GM12872 (cell line): ENCODE results near the gene RBM28.
A peak's percentile ranks its signal among the peaks of the same experiment; 100 is the strongest.

Experiments used
- TF ChIP-seq, protein P1 (sequence below): IDR thresholded peaks from 3 replicates; pipeline ENCODE4 v1.5.1; 2011; ENCODE audit warnings: low read depth, mild to moderate bottlenecking, low read length, moderate library complexity; ENCODE audit not compliant: insufficient read depth

Gene RBM28

GRCh38 chr7:128388145-128388485, 44.4 kb upstream of the RBM28 start:
- TF ChIP-seq, protein P1, sequence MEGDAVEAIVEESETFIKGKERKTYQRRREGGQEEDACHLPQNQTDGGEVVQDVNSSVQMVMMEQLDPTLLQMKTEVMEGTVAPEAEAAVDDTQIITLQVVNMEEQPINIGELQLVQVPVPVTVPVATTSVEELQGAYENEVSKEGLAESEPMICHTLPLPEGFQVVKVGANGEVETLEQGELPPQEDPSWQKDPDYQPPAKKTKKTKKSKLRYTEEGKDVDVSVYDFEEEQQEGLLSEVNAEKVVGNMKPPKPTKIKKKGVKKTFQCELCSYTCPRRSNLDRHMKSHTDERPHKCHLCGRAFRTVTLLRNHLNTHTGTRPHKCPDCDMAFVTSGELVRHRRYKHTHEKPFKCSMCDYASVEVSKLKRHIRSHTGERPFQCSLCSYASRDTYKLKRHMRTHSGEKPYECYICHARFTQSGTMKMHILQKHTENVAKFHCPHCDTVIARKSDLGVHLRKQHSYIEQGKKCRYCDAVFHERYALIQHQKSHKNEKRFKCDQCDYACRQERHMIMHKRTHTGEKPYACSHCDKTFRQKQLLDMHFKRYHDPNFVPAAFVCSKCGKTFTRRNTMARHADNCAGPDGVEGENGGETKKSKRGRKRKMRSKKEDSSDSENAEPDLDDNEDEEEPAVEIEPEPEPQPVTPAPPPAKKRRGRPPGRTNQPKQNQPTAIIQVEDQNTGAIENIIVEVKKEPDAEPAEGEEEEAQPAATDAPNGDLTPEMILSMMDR: no peak

- TF ChIP-seq, protein P1: peak; percentile 94
Measured at GRCh38 chr7:128387216-128388144, 43.8 kb upstream of the RBM28 start.

DNA sequence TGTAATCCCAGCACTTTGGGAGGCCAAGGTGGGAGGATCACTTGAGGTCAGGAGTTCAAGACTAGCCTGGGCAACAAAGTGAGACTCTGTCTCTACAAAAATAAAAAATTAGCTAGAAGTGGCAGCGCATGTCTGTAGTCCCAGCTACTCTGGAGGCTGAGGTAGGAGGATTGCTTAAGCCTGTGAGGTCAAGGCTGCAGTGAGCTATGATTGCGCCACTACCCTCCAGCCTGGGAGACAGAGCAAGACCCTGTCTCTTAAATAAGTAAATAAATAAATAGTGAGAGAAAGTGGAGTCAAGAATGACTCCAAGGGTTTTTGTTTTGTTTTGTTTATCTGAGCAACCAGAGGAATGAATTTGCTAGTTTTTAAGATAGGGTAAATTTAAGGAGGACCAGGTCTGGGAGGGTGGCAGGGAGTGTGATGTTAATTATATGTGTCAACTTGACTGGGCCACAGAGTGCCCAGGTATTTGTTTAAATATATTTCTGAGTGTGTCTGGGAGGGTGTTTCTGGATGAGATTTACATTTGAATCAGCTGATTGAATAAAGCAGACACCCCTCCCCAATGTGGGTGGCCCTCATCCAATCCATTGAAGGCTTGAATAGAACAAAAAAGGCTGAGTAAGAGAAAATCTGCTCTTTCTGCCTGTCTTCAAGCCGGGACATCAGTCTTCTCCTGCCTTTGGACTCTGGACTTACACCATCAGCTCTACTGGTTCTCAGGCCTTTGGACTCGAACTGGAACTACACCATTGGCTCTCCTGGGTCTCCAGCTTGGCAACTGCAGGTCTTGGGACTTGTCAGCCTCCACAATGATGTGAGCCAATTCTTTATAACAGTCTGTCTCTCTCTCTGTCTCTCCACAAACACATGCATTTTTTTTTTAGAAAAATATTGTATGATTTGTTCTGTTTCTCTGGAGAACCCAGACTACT, 42.5 kb upstream of the RBM28 start:
- TF ChIP-seq, protein P1: no peak

GRCh38 chr7:128384726-128385125, 41.0 kb upstream of the RBM28 start:
- TF ChIP-seq, protein P1: no peak

DNA sequence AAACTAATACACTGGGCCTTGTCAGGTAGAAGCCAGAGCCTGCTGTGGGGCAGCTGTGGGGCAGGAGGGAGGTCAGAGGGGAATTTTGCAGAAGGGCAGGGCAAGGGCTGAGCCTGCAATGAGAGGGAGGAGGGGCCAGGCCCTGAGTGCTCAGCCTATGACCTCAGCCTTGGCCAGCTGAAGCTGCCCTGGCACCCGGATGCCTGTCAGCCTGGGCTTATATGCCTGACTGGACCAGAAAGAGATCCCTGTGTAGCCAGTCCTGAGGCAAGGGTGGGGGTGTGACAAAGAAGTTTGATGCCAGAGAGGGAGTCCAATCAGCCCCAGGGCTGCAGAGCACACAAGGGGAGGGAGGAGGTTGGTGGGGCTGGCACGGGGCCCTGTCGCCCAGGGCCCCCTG, 40.1 kb upstream of the RBM28 start:
- TF ChIP-seq, protein P1: no peak

- TF ChIP-seq, protein P1: peak; percentile 83
Measured at GRCh38 chr7:128381161-128381821, 37.6 kb upstream of the RBM28 start.
